HG03097 (cell line): ENCODE measurements around the gene FHIT.

Experiments
- ATAC-seq: cut with Tn5 transposase; IDR thresholded peaks from one replicate; pipeline ENCODE4 v1.9.1; 2021; ENCODE audit not compliant: unreplicated experiment, low FRiP score

FHIT gene

DNA sequence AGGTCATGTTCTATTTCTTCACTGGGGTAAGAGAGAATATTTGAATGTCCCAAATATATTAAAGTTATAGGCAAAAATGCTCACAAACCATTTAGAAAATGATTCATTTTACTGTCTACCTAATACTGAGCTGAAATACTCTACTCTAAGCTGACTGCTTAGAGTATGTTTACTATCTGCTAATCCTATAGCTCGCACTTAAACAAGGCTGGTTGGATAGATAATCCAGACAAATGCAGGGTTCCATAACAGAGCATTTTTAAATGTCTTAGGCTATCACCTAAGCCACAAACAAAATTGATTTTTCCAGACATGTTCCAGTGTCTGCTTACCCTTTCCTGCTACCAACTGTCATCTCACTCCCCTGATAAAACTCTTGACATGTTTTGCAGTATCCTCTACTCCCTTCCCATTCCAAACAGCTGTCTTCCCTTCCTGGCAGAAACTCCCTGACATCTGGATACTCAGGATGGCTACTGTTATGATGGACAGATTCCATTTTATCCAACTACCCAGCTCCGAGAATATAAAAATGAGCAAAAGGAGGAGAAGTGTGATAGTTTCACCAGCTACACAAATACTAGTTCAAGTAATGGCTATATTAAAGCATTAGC, 1034.7 kb downstream of the FHIT start:
- no peak for ATAC-seq

- no peak for ATAC-seq
These were observed 1035.3 kb downstream of the FHIT start for GRCh38 chr3:60215946-60216345.

DNA sequence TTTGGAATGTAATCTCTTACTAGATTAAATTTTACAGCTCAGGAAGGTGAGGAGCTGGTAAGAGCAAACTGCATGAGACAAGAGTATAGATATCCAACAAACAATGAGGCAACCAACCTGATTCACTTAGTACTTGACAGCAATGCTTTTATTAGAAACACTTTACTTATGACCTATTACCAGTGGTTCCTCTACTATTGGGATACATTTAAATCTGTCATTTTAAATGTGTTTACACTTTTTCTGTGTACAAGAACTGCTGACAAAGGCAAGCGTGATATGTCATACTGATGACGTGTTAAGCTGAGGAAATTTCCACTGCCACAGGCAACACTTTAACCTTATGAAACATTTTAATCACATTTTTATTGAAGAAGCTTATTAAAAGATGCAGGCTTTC, 1043.3 kb downstream of the FHIT start:
- no peak for ATAC-seq

- ATAC-seq = no peak
These were observed 1045.0 kb downstream of the FHIT start for GRCh38 chr3:60206206-60206605.

GRCh38 chr3:60202052-60202726, 1049.1 kb downstream of the FHIT start:
- ATAC-seq = no peak

GRCh38 chr3:60199306-60199705, 1051.9 kb downstream of the FHIT start:
- no peak for ATAC-seq

DNA sequence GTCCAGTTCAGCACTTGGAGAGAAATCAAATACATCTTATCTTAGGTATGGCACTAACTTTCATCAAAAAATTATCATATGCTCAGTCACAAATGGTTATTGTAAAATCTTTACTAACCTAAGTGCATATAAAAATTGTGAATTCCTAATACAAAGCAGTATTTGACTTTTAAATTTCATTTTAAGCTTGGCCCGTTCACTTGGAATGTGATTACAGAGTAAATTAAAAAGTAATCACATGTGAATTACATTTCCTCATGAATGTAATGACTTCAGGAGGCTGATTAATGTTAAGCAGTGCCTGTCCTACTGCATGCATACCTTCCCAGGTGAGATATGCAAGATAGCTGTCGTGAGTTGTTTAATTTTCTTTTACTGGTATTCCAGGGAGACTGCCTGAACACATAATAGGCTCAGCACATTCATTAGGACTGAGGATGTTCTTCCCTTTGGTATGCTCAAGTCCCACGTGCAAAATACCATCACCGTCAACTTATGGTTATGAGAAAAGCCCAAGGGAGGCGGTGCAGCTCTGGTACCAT, 1053.0 kb downstream of the FHIT start:
- ATAC-seq = no peak

- no peak for ATAC-seq
These were observed 1058.7 kb downstream of the FHIT start for GRCh38 chr3:60192297-60193114.

DNA sequence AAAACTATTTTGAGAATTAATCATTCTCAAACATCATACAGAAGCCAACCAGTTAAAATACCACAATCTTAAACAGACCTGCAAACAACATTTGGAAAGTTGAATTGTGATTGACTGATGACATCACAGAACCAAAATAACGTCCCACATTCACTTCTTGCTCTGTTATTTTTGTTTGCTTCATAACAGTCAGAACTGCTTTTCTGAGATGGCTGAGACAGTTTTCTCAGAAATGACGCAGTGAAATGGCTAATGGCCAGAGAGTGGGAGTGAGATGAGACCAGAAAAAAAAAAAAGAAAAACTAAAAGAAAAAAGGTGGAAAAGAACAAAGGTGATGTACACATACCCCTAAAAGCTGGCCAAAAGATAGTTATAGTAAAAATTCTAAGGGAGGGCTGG, 1061.2 kb downstream of the FHIT start:
- no peak for ATAC-seq

- ATAC-seq = no peak
These were observed 1061.9 kb downstream of the FHIT start for GRCh38 chr3:60189304-60189703.

GRCh38 chr3:60188803-60189202, 1062.4 kb downstream of the FHIT start:
- ATAC-seq = no peak

GRCh38 chr3:60187343-60187742, 1063.9 kb downstream of the FHIT start:
- ATAC-seq = no peak

DNA sequence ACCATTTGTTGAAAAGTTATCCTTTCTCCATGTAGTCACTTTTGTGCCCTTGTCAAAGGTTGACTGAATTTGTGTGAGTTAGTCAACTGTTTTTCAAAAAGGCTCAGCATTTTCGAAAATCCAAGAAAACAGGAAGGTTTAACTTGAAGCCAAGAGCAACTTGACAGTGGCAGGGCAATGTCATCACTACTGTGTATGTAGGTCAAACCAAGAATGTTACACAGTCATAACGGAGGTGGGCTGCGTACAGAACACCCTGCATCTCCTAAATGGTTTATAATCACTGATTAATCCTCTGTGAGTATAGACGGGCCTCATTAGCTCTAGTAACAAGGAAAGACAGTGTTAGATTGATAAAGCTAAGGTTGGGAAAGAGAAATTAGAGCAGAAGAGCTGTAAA, 1064.9 kb downstream of the FHIT start:
- no peak for ATAC-seq

DNA sequence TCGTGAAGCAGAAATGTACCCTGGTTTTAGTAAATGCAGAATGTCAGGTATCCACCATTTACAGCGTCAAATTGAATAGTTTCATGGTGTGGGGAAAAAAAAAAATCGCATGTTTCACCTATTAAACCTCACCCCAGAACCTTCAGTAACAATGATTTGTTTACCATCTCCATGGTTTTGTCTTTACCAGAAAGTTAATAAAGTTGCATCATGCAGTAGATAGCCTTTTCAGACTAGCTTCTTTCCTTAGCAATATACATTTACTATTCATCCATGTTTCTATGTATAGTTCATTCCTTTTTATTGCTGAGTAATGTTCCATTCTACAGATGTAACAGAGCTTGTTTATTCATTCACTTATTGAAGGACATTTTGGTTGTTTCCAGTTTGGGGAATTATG, 1066.1 kb downstream of the FHIT start:
- no peak for ATAC-seq

GRCh38 chr3:60182697-60183096, 1068.6 kb downstream of the FHIT start:
- no peak for ATAC-seq

GRCh38 chr3:60178931-60179653, 1072.2 kb downstream of the FHIT start:
- ATAC-seq = no peak

DNA sequence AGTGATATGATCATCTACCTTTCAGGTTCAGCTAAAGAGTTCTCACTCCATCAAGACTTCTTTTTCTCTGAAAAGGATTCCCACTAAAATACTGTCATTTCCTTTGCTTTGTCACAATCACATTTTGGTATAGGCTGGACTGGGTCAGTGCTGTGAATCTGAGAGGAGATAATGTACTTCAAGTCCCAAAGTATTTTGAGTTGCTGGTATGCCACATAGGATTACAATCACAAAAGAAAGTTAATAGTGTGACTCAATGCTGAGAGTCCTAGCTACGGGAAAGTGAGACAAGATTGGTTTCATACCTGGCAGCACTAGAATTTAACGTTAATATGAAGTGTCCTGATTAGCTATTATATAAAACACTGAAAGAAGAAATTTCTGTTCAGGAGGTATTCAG, 1073.5 kb downstream of the FHIT start:
- no peak for ATAC-seq

- ATAC-seq = no peak
These were observed 1074.6 kb downstream of the FHIT start for GRCh38 chr3:60176614-60177013.

- ATAC-seq = no peak
These were observed 1075.6 kb downstream of the FHIT start for GRCh38 chr3:60175680-60176079.

DNA sequence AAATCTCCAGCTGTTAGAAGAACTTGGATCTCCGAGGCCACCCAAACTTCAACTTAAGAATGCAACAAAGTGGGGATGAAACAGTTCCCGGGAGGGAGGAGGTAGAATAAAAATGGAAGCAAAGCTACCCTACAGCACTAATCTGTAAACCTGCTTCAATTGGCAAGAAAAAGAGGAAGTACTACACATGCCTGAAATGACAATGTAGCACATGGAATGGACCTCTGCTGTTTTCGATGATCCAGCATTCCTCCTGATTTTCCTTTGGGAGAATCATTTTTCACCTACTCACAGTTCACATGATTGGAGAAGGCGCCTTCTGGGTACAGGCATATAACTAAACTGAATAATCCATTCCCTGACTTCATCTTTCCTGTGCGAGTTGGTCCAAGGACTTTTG, 1081.5 kb downstream of the FHIT start:
- ATAC-seq = no peak

DNA sequence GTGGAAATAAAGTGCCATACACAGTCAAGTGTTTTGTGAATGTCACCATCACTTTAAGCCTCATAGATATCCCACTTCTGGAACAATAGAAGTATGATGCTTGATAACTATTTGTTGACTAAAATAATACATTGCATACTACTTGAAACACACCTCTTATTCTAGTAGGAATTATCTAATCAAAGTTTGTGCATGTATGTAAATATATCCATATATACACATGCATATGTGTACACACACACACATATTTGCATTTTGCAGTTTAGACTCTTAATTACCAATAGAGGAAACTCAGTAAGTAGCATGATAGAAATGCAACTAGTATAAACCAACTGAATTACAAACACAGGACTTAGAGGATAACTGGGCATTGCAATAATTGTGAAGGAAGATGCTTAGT, 1084.1 kb downstream of the FHIT start:
- no peak for ATAC-seq
